HG03108 (cell line): ENCODE measurements around the gene STK32B.

Source experiments
- ATAC-seq: cut with Tn5 transposase; IDR thresholded peaks from one replicate; pipeline ENCODE4 v1.9.1; 2021; ENCODE audit warnings: moderate library complexity; ENCODE audit not compliant: unreplicated experiment

STK32B gene

GRCh38 chr4:5338531-5338930, 287.3 kb downstream of the STK32B start:
- no peak for ATAC-seq

- no peak for ATAC-seq
Measured at GRCh38 chr4:5340991-5341451, 289.7 kb downstream of the STK32B start.

GRCh38 chr4:5341526-5341925, 290.2 kb downstream of the STK32B start:
- ATAC-seq, result no peak

GRCh38 chr4:5355846-5356245, 304.6 kb downstream of the STK32B start:
- ATAC-seq, result no peak

GRCh38 chr4:5357870-5358269, 306.6 kb downstream of the STK32B start:
- no peak for ATAC-seq

- ATAC-seq, result no peak
Measured at GRCh38 chr4:5361968-5362367, 310.7 kb downstream of the STK32B start.

GRCh38 chr4:5364406-5364805, 313.1 kb downstream of the STK32B start:
- no peak for ATAC-seq

GRCh38 chr4:5365071-5366008, 314.1 kb downstream of the STK32B start:
- ATAC-seq, result no peak

- ATAC-seq, result no peak
Measured at GRCh38 chr4:5366009-5366386, 314.7 kb downstream of the STK32B start.

- no peak for ATAC-seq
Measured at GRCh38 chr4:5366421-5366820, 315.1 kb downstream of the STK32B start.

GRCh38 chr4:5368426-5368825, 317.1 kb downstream of the STK32B start:
- no peak for ATAC-seq

GRCh38 chr4:5370286-5370685, 319.0 kb downstream of the STK32B start:
- no peak for ATAC-seq

- ATAC-seq, result no peak
Measured at GRCh38 chr4:5371415-5372190, 320.3 kb downstream of the STK32B start.

- ATAC-seq, result no peak
Measured at GRCh38 chr4:5372198-5372597, 320.9 kb downstream of the STK32B start.

GRCh38 chr4:5373327-5373726, 322.0 kb downstream of the STK32B start:
- no peak for ATAC-seq

- no peak for ATAC-seq
Measured at GRCh38 chr4:5374592-5374991, 323.3 kb downstream of the STK32B start.

- ATAC-seq, result no peak
Measured at GRCh38 chr4:5374994-5375393, 323.7 kb downstream of the STK32B start.

- no peak for ATAC-seq
Measured at GRCh38 chr4:5376015-5376414, 324.7 kb downstream of the STK32B start.

- ATAC-seq, result no peak
Measured at GRCh38 chr4:5378002-5378401, 326.7 kb downstream of the STK32B start.

GRCh38 chr4:5379895-5380294, 328.6 kb downstream of the STK32B start:
- ATAC-seq, result no peak

- no peak for ATAC-seq
Measured at GRCh38 chr4:5381961-5382441, 330.7 kb downstream of the STK32B start.
